Measurements from ENCODE around the gene PPP1R9A.
"Not testable (repeated sequence)": the region's sequence is repeated elsewhere in the genome, so short reads cannot be mapped to it uniquely, and the experiment has no call there.

PPP1R9A gene

DNA sequence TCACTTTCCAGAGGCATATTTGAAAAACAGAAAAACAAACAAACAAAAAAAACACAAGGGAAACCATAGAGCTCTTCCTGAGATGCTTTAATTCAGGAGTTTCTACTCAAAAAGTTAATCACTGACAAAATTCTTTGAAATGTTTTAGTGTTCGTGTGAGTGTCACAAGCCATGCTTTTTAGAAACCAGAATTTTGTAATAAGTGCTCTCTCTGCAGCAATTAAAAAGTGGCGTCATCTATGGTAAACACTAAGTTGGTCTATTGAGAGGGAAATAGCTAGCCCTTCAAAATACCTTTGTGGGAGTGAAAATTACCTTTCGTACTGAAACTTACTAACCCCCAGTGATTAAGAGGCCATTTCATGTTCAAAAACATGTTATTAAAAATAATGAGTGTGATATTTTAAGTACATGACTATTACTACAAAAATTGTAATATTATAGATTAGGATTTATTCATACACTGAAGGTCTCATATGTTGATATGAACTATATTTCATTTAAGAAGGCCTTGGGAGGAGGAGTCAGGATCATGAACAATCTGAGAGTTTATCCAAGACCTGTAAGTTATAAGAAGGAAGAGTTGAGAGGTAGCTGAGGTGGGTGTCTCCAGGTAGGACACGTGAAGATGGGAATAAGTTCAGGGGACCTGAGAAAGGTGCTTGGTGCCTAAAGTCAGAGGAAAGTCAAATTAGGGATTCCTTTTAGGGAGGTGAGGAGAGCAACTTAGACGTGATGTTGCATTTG lies 94.6 kb downstream of the PPP1R9A start:
- TF ChIP-seq, protein P1, sequence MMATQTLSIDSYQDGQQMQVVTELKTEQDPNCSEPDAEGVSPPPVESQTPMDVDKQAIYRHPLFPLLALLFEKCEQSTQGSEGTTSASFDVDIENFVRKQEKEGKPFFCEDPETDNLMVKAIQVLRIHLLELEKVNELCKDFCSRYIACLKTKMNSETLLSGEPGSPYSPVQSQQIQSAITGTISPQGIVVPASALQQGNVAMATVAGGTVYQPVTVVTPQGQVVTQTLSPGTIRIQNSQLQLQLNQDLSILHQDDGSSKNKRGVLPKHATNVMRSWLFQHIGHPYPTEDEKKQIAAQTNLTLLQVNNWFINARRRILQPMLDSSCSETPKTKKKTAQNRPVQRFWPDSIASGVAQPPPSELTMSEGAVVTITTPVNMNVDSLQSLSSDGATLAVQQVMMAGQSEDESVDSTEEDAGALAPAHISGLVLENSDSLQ (IDR thresholded peaks at IDR 0.05), result no peak
- no peak for TF ChIP-seq NFRKB (IDR thresholded peaks at IDR 0.05)
- no peak for TF ChIP-seq ELF4 (IDR thresholded peaks at IDR 0.05)
- no peak for TF ChIP-seq HDGF (IDR thresholded peaks at IDR 0.05; ENCODE audit: borderline replicate concordance)
- TF ChIP-seq CTBP1 (IDR thresholded peaks at IDR 0.05; ENCODE audit: borderline replicate concordance), result no peak
- no peak for TF ChIP-seq ARNT (IDR thresholded peaks at IDR 0.05)
- TF ChIP-seq SUZ12 (IDR thresholded peaks at IDR 0.05), result no peak
- no peak for TF ChIP-seq TARDBP (IDR thresholded peaks at IDR 0.05)
- TF ChIP-seq L3MBTL2 (conservative IDR thresholded peaks at IDR 0.05), result no peak
- TF ChIP-seq BHLHE40 (IDR thresholded peaks at IDR 0.05; ENCODE audit: borderline replicate concordance), result no peak
- no peak for TF ChIP-seq FOXM1 (IDR thresholded peaks at IDR 0.05; ENCODE audit: borderline replicate concordance)
- CTCF ChIA-PET, result no interaction called here
- no peak for DNase-seq (ENCODE audit: extremely low spot score)
- POLR2A ChIA-PET, result no interaction called here

DNA sequence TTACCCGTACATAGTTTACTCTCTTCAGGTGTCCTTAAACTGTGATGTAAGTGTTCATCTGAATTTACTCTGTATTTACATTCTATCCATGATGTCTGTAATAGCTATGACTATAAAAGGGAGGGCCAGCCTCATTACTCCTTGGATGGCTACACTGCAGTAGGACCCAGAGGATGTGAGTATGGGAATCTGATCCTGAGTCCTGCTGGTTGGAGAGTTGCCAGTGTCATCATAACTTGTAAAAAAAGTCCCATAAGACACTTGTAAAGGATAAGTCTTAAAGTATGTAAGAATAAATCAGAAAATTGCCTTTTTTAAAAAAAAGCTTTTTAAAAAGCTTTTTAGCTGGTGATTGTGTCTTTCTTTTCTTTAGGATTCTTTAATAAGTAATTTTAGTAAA lies 95.4 kb downstream of the PPP1R9A start:
- TF ChIP-seq LEF1 (IDR thresholded peaks at IDR 0.05; ENCODE audit: borderline replicate concordance) (no peak), FOXK2 (IDR thresholded peaks at IDR 0.05) (no peak), ZNF384 (IDR thresholded peaks at IDR 0.05) (no peak), FOXM1 (IDR thresholded peaks at IDR 0.05; ENCODE audit: borderline replicate concordance) (no peak), ARNT (IDR thresholded peaks at IDR 0.05) (no peak)
- ChIA-PET POLR2A (no interaction called here), CTCF (no interaction called here)
- DNase-seq (ENCODE audit: extremely low spot score), result peak; percentile 9

DNA sequence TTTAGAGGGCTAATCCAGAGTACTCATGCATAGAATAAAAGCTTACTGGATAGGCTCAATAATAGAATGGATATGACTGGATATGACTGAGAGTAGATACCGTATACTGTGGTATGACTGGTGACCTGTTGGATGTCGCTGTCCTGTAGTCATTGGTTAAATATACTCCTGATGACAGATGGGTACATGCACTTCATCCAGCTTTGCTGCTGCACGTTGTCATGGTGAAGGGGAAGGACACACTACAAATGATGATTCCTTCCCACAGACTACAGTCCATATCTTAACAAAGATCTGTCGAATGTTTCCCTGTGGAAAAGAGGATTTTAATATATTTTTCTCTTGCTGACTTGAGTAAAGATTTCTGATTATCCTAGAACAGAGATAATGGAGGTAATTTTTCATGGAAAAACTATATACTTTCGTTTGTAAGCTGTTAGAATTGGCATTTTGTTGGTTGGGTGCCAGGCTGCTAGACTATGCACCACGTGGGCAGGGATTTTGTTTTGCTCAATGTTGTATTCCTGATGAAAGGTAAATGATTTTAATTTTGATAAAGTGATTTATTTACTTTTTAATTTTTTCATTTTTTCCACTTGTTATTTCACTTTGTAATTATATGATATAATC lies 97.3 kb downstream of the PPP1R9A start:
- DNase-seq (ENCODE audit: extremely low spot score), result no peak
- POLR2A ChIA-PET, result no interaction called here

DNA sequence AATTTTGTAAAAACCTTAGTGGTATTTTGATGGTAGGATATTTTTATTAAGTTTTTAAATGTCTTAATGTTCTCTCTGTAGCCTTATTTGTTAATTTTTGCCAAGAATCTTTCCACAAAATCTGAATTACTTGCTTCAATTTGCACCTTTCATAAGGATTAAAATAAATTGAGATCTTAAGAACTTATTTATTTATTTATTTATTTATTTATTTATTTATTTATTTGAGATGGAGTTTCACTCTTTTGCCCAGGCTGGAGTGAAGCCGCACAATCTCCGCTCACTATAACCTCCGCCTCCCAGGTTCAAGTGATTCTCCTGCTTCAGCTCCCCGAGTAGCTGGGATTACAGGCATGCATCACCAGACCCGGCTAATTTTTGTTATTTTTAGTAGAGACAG lies 98.6 kb downstream of the PPP1R9A start:
- DNase-seq (ENCODE audit: extremely low spot score), result no peak
- no peak for TF ChIP-seq CTBP1 (IDR thresholded peaks at IDR 0.05; ENCODE audit: borderline replicate concordance)
- no peak for TF ChIP-seq SUZ12 (IDR thresholded peaks at IDR 0.05)
- no peak for TF ChIP-seq ZNF384 (IDR thresholded peaks at IDR 0.05)
- TF ChIP-seq L3MBTL2 (conservative IDR thresholded peaks at IDR 0.05), result no peak
- TF ChIP-seq TARDBP (IDR thresholded peaks at IDR 0.05), result no peak
- TF ChIP-seq FOXA1 (IDR thresholded peaks at IDR 0.05), result no peak
- TF ChIP-seq HDGF (IDR thresholded peaks at IDR 0.05; ENCODE audit: borderline replicate concordance), result no peak
- no peak for TF ChIP-seq BHLHE40 (IDR thresholded peaks at IDR 0.05; ENCODE audit: borderline replicate concordance)
- no peak for TF ChIP-seq FOXK2 (IDR thresholded peaks at IDR 0.05)
- no peak for TF ChIP-seq ARNT (IDR thresholded peaks at IDR 0.05)
- no peak for TF ChIP-seq LEF1 (IDR thresholded peaks at IDR 0.05; ENCODE audit: borderline replicate concordance)
- TF ChIP-seq FOXM1 (IDR thresholded peaks at IDR 0.05; ENCODE audit: borderline replicate concordance), result no peak
- TF ChIP-seq, protein P1 (IDR thresholded peaks at IDR 0.05), result no peak
- no peak for TF ChIP-seq NFRKB (IDR thresholded peaks at IDR 0.05)
- no peak for TF ChIP-seq ELF4 (IDR thresholded peaks at IDR 0.05)
- no peak for TF ChIP-seq SP1 (IDR thresholded peaks at IDR 0.05)
- POLR2A ChIA-PET, result no interaction called here
- CTCF ChIA-PET, result no interaction called here

More for the DNA sequence above, 97.3 kb downstream of the PPP1R9A start:
- CTCF ChIA-PET, result no interaction called here
- no peak for TF ChIP-seq ARNT (IDR thresholded peaks at IDR 0.05)
- TF ChIP-seq L3MBTL2 (conservative IDR thresholded peaks at IDR 0.05), result no peak
- no peak for TF ChIP-seq ZNF384 (IDR thresholded peaks at IDR 0.05)
- TF ChIP-seq HDGF (IDR thresholded peaks at IDR 0.05; ENCODE audit: borderline replicate concordance), result no peak
- no peak for TF ChIP-seq TARDBP (IDR thresholded peaks at IDR 0.05)
- TF ChIP-seq SUZ12 (IDR thresholded peaks at IDR 0.05), result no peak
- TF ChIP-seq ELF4 (IDR thresholded peaks at IDR 0.05), result no peak
- no peak for TF ChIP-seq FOXA1 (IDR thresholded peaks at IDR 0.05)

DNA sequence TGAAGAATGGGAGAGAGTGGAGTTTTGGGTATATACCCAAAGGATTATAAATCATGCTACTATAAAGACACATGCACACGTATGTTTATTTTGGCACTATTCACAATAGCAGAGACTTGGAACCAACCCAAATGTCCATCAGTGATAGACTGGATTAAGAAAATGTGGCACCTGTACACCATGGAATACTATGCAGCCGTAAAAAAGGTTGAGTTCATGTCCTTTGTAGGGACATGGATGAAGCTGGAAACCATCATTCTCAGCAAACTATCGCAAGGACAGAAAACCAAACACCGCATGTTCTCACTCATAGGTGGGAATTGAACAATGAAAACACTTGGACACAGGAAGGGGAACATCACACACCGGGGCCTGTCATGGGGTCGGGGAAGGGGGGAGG lies 101.4 kb downstream of the PPP1R9A start:
- DNase-seq (ENCODE audit: extremely low spot score); POLR2A ChIA-PET; CTCF ChIA-PET: not testable (repeated sequence)

DNA sequence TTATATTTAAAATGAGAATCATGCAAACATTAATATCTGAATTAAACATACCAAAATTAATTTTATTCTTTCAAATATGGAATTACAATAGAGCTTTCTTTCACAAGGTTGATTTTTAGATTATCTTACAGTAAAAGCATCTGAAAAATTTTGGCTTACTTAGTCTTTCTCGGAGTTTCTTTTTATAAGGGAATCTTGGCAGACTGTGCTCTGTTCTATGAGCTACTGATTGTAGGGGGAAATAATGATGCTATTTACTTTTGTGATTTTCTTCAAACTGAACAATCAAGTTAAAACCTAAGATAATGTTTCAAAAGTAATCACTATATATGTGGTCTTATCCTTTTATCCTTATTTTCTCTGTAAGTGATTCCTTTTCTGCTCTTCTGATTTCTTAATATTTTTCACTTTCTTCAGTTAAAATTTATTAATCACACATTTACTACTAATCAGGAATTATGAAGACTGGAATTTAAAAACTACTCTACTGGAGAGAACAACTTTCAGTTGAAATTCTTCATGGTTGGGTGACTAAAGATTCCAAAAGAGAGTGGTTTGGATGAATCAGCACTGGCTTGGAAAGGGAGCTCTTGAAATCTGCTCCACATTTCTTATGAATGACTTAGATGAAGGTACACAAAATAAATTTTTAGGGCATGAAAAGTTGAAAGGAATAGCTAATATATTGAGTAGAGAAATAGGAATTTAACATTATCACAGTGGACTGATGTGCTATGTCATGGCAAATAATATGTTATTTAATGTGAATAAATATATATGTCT lies 103.9 kb downstream of the PPP1R9A start:
- ChIA-PET CTCF (no interaction called here), POLR2A (no interaction called here)
- no peak for TF ChIP-seq L3MBTL2 (conservative IDR thresholded peaks at IDR 0.05)
- no peak for TF ChIP-seq FOXM1 (IDR thresholded peaks at IDR 0.05; ENCODE audit: borderline replicate concordance)
- no peak for TF ChIP-seq LEF1 (IDR thresholded peaks at IDR 0.05; ENCODE audit: borderline replicate concordance)
- TF ChIP-seq ARNT (IDR thresholded peaks at IDR 0.05), result no peak
- no peak for TF ChIP-seq SP1 (IDR thresholded peaks at IDR 0.05)
- no peak for TF ChIP-seq NFRKB (IDR thresholded peaks at IDR 0.05)
- TF ChIP-seq, protein P1 (IDR thresholded peaks at IDR 0.05), result no peak
- DNase-seq (ENCODE audit: extremely low spot score), result no peak

Data from HEK293T (cell line).